Hematopoietic multipotent progenitor cell treated with erythropoietin and hydrocortisone succinate and interleukin-3 and kit ligand, for 17 days (in vitro differentiated cells): Measurements from ENCODE around the gene EYA4.

Source experiments
- DNase-seq: peaks from one replicate; pipeline ENCODE4 v3.0.0-alpha.2; 2015; ENCODE audit warnings: low spot score

Gene EYA4

DNA sequence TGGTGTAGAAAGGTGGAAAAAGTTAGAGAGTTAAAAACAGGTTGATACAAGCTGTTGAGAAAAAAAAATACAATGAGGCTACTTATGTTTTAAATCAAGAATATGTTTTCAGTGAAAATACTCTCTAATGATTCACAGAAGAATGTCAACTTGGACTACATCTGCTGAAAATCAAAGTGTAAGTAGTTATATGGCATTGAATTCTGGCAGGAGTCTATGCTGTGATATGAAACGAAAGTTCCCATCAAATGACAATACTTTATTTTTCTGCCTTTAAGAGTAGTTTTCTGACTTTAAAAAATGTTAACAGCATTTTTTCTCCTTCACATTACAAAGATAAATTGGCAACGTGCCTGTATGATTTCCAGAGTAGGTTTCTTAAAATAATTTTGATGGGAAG lies 158.3 kb downstream of the EYA4 start:
- DNase-seq = no peak

DNA sequence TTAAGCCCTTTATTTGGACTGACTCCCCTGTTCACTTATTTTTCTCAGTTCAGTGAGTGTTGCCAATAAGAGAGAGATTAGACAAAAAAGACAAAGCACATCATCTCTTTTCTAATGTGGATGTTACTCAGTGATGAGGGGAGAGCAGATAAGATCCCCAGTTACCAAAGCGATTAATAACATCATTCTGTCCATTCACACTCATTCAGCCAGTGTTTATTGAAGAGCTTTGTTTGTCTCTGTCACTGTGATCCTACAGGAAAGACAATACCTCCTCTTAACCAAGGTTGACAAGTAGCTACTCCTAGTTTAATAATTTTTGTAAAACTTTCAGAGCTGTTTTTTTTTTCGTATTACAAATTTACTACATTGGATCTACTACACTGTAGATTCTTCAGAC lies 163.0 kb downstream of the EYA4 start:
- DNase-seq = no peak

DNA sequence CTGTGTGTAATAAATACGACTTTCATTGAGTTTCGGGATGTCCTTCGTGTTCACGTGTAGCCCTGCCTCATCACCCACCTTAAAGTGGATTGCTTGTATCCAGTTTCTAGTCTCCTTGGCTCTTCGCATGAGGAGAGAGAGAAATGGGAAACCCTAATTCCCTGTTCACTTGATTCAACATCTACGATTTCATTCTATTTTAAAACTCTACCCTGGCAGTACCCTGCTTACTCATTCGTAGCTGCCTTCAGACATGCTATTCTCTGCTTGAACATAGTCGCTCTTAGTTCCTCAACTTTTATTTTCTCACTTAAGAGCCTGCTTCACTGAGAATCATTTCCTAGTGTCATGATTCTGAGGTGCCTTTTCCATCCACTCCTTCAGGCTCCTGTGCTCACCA lies 163.6 kb downstream of the EYA4 start:
- no peak for DNase-seq

DNA sequence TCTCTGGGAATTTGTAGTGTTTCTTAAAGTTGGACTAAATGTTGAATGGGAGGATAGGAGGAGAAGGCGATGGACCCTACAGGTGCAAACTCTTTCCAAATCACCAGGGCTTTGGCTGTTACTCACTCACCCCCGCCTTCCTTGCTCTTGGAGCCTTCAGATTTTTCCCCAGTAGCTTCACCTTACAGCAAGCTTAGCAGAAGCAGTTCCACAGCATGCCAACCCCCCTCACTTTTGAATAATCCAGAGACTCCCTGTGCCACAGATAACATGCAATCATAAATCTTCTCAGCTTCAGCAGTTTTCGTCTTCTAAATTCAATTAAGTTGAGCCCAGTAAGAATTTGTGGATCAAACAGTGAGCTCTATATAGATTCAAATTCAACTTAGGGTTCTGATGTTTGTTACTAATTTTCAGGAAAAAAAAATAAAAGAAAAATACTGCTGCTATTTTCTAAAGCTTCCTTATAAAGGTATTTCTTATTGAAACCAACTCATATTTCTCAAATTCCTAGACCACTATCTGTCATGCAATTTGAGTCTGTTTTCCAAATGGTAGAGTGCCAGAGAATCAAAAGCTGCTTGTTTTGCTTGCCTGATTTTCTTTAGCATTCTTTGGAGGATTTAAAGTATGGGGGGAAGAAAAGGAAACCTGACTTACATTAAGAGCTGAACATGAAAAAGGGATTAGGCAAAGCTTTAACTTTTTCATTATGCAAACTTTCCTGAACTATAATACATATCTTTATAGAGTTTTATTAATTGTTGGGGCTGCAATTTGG lies 166.4 kb downstream of the EYA4 start:
- no peak for DNase-seq

DNA sequence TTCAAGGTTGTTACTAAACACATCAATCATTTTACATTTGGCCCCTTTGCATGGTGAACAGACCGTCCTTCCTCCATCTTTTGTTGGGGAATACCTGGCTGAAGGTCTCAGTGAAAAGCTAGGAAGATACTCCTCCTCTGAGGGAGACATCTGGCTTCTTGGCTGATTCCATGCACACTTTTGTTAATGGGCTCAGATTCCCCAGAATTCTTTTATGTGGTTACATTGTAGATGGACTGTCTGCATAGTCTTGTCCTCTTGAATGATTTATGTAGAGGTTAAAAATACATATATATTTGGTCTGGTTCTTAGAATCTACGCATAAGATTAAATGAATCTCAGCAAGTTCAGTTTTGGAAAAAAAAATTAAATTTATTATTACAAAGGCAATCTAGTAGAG lies 167.0 kb downstream of the EYA4 start:
- DNase-seq = no peak

DNA sequence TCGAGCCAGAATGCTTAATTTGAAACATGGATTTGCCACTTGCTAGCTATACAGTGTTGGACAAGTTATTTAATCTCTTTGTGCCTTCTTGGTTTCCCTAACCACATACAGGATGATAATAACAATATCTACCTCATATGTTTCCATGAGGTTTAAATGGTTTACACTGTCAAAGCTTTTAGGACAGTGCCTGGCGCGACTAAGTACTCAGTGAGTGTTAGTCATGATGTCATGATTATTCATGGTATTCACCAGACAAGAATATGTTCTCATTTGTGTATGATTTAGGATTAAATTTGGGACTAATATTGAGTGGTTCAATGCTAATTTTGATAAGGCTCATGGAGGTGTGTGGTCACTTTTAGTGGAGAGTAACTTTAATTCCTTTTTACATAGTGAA lies 167.4 kb downstream of the EYA4 start:
- no peak for DNase-seq

DNA sequence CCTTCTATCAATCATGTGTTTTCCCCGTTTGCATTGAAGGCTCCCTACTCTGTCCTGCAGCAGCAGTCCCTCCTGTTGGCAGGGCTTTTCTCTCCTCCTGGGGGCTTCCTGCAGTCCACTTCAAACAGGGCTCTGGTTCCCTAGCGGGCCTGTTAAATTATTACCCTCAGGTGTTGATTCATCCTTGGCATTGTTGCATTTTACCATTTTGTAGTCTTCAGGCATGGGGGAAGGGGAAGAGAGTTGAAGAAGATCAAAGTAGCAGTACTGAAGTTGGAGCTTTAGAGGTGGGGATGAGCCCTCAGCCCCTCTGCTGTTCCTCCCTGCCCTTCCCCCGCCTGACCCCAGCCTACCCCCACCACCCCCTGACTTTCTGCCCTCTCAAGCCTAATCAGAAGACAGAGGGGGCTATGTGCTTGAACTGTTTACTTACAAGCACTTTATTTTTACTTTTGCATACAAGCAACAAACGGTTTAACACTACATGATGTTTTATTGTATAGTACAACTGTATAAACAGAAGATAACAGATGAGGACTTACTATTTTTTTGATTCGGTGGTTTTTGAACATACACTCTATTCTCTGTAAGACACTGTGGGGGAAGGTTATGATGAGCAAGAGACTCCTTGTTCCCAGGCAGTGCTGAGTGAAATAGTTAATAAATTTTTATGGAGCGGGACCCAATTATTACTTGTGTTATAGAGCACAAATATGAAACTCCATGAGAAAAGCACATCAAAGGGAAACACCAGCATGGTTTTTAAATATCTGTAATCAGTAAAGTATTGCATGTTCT lies 169.7 kb downstream of the EYA4 start:
- no peak for DNase-seq

DNA sequence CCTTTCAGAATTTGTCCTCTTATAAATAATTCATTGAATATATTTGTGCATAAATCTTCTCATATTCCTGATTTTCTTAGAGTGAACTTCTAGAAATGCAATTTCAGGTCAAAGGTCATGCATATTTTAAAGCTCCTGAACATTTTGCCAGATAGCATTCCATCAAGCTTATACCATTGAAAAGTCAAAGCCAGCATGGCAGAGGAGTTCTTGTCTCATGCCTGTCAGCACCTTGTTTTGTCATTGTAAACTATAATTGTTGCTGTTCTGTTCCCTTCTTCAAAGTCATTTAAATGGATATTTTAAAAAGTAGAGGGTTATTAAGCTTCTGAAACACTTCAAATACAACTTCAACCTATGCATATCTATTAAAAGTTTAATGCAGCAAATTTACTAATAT lies 170.6 kb downstream of the EYA4 start:
- no peak for DNase-seq

DNA sequence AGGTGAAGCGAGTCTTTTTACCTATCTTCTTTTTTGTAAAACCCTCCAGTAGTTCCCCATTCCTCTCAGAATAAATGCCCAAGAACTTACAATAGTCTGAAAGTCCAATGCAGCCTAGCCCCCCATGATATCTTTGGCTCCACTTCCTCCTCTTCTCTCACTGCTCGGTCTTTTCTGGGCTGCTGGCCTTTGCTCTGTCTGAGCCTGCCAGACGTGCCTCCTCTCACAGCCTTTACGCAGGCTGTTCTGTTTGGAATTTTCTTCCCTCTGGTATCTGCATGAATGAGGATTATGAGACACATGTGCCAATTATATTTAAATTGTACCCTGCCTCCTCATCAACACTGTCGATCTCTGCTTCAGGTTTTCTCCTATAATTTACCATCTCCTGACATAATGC lies 174.1 kb downstream of the EYA4 start:
- no peak for DNase-seq

DNA sequence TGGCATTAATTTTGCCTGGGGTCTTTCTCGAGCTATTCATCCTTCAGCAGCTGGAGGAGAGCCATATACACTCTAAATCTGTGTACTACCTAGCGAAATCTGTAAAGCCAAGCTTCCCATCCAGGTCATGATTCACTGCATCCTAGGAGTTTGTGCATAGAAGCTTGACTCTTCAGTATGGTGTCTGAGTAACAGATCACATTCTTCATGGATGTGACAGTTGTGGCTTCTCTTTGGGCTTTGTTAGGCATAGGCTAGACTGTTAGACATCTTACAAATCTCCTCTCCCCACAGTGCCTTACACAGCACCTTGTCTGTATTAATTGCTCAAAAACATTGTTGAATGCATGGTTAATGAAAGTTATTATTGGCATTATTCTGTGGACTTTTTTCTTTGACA lies 177.0 kb downstream of the EYA4 start:
- no peak for DNase-seq

DNA sequence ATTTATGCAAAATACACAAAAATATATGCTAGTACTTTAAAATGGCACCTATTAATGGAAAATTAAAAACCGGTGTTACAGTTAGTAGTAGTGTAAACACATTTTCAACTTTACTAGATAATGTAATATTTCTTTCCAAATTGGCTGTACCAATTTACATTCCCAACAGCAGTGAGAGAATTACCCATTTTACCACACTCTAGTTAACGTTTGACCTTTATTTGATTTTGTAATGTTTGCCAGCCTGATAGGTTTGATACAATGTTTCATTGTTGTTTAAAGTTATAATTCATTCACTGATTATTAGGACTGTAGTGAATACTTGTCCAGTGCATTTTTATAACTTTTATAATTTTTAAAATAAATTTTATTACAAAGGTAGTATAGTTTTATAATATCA lies 182.1 kb downstream of the EYA4 start:
- DNase-seq = no peak

DNA sequence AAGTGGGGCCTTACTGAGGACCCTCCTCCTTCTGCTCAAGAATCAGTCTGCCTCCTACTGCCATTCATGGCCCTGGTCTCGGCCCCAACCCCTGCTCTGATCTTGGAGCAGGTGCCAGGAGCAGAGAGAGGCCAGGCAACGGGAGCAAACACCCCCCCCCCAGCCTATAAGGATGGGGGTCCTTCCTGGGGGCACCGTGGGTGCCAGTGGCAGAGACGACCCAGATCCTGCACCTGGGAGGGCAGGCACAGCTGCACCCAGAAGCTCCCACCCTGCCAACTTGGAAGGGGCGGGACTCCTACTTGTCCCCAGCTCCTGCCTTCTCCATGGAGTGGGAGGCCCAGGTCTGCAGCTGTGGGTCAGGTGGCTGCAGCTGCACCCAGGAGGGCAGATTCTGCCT lies 183.2 kb downstream of the EYA4 start:
- no peak for DNase-seq

DNA sequence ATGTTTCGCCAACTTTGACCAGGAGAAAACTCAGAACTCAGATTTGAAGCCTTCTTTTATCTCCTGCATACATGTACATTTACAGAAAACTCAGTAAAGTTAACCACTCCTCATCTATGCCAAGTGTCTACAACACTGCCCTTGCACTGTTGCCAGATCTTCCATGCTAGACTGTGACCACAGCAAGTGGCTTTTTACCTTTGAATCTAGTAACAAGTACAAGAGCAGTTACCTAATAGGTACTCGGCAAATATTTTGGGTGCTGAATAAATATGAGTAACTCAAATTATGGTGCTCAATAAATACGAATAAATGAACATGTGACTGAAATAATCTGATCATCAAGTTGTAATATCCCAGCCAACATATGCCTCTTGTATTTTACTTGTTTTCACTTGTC lies 184.9 kb downstream of the EYA4 start:
- DNase-seq = no peak

DNA sequence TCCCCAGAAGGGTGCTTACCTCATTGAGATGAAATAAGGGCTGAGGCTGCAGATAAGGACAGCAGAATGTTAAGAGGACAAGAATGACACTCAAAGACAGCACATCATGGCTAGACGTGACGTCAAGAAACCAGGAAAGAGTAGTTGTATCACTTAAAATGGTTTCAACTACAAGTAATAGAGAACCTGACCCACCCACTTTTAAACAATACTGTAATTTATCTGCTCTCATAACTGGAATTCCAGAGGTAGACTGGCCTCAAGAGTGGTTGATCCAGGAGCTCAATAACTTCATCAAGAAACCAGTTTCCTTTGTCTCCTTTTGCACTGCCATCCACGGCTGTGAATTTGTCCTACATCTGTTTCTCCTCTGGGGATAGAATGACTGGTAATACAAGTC lies 187.1 kb downstream of the EYA4 start:
- no peak for DNase-seq

DNA sequence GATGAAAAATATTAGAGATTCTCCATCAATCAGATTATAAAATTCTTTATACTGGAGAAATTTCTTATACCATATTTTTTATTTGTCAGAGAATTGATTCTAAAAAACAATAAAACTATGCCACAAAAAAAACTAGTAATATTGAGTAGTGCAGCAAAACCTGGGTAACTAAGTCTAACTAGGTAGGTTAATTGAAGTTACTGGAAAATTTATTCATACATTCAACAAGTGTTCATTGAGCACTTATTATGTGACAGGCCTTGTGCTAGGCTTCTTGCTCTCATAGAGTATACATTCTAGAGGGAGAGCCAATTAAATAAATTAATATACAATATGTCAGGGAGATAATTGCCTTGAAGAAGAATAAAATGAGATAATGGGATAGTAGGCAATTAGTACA lies 189.4 kb downstream of the EYA4 start:
- no peak for DNase-seq

DNA sequence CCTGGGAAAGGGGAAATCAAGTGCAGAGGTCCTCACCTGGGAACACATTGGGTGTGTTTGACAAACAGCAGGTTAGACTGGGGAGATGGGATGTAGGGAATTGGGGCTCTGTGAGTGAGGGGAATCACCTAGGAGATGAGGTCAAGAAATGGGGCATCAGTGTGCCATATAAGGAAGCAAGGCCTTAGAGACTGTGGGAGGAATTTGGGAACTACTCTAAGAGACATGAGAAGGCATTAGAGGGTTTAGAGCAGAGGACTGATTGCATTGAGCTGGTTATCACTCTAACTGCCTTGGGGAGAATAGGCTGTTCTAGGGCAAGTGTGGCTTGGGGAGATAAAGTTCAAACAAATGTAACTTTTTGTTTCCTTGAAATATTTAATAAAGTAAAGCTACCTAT lies 189.9 kb downstream of the EYA4 start:
- no peak for DNase-seq

DNA sequence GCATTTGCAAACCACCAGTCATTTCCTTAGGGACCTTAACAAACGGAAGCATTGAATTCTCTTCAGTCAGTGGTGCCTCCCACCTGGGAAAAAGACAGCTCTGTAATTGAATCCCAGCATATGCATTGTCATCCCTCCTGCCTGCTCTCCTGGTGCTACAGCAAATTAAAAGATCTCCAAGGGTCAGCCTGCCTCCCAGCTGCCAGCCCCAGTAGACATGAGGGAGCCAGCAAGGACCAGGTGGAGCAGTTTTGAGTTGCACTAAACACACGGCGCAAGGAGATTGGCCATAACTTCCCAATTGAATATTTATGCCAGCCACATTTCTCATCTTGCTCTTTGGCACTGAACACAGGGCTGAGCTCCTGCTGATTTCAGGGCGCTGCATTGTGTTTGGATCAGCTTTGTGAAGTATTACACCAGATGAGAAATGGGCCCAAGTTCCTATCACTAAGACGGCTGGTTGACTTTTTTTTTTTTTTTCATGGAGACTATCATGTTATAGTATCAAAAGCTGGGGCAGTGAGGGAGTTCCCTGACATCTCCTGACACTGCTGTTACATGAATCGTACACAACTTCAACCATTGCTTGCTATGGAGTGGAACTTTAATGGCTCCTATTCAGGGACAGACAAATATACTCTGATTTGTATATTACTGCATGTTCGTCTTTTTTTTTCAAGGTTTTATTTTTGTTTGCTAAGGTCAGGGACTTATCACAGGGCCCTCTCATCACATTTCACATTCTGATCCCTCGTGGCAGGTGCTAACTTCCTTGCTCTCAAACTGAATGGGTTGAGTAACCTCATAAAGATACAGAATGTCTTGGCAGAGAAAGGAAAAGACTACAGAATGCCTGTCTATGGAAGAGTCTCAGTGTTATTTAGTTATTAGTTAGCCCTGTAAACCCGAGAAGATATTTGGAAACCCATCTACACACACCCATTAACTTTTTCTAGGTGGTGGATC lies 191.1 kb downstream of the EYA4 start:
- no peak for DNase-seq

DNA sequence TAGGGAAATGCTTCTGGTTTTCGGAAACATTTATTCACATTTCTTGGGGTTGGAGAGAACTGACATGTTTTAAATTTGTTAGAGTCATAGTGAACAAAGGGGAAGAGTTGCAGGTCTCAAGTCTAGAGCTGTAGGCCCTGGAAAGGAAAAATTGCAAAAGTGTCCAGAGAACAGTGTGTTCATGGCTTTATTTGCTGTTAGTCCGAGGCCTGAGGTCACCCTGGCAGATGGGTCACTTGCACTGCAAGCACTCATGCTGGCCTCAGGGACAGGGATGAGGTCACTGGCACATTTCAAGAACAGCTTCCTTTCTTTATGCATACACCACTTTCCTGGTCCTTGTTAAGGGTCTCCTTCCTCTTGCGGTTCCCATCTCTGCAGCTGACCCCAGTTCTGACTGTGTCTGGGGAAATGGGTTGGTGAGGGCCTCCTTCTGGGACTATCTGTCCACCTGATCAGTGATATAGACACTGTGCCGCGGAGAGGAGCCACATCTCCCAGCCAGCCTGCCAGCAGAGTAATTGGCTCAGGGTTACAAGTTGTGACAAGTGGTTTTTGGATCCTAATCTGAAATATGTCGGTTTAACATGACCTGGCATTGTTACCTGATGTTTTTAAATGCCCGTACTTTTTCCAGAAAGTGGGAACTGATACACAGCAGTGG lies 194.0 kb downstream of the EYA4 start:
- DNase-seq = no peak

DNA sequence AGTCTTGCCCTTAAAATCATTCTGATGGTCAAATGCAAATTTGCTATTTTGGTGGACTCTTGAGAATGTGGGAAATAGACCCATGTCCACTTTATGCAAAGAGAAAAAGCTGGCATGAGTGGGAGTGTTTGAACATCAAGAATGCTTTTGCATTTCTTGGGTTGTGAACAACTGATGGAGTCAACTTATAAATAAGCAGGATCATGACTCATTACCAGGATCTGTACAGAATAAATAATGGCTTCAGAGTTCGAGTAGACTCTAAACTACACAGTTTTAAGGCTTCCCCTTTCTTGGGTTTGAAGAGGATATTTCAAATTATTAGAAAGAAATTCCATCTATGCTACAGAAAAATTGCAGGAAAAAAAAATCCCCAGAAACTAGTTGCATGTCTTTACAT lies 195.5 kb downstream of the EYA4 start:
- DNase-seq = no peak

DNA sequence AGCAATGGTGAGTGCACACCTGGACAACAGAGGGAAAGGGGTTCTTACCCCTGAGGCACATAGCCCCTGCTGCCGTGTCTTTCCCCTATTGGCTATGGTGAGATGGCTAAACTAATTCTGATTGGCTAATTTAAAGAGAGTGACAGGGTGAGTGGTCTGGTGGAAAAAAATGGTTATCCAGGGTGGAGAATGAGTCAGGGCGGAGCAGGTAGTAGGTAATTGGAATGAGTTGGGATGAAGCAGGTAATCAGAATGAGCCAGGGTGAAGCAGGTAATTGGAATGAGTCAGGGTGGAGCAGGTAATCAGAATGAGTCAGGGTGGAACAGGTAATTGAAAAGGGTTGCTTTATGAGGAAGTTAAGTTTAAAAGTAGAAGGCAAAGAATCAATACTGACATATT lies 200.3 kb downstream of the EYA4 start:
- DNase-seq = no peak

DNA sequence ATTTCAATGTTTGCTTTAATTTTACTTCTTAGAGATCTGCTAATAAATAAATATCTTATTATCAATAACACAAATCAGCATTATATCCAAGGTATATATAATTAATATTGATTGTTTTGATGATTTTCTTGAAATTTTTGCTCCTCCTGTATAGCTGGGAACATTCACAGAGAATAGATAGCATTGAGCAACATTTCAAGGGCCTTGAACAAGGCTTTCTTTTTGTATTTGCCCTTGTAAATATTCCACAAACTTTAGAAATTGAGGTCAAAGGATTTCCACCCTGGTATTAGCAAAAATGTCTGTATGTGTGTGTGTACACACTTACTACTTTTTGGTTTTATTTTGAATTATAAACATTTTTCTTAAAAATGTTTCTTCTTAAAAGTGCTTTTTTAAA lies 205.6 kb downstream of the EYA4 start:
- DNase-seq = no peak

DNA sequence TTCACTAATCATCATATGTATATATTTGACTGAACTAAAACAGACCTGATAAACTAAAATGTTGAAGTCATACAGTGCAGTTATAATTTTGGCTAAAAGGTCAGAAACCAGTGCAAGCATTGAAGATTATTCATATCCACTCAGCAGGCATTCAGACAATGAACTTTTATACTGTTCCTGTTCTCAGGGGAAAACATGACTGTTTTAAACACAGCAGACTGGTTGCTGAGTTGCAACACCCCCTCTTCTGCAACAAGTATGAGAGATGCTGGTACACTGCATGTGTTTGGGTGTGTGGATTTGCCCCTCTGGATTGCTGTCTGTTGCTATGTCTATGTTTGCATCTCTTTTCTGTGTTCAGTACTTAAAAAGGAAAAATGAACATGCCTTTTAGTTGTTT lies 206.8 kb downstream of the EYA4 start:
- no peak for DNase-seq
